Trophoblast cell (in vitro differentiated cells and primary cell): ENCODE data around the gene GFM2.

Experiments used
- DNase-seq, 2 donors: peaks; one replicate each; pipeline ENCODE4 v3.0.0-alpha.2; 2016
- H2AFZ ChIP-seq: 2 replicates; pipeline ENCODE4 v1.6.1; 2013; ENCODE audit warnings: low read length, moderate library complexity, mild to moderate bottlenecking; ENCODE audit not compliant: insufficient read depth, poor library complexity
- H2AK5ac ChIP-seq: 2 replicates; pipeline ENCODE4 v1.6.1; 2013; ENCODE audit warnings: mild to moderate bottlenecking, low read length
- H2BK120ac ChIP-seq: 2 replicates; pipeline ENCODE4 v1.6.1; 2013; ENCODE audit warnings: low read length, mild to moderate bottlenecking, moderate library complexity; ENCODE audit not compliant: insufficient read depth, poor library complexity
- H2BK12ac ChIP-seq: 2 replicates; pipeline ENCODE4 v1.6.1; 2013; ENCODE audit warnings: mild to moderate bottlenecking, low read length, moderate library complexity
- H2BK5ac ChIP-seq: 2 replicates; pipeline ENCODE4 v1.6.1; 2013; ENCODE audit warnings: low read length, low read depth, moderate library complexity, mild to moderate bottlenecking; ENCODE audit not compliant: poor library complexity
- H3K14ac ChIP-seq: 2 replicates; pipeline ENCODE4 v1.6.1; 2013; ENCODE audit warnings: mild to moderate bottlenecking, low read length
- H3K18ac ChIP-seq: 2 replicates; pipeline ENCODE4 v1.6.1; 2013; ENCODE audit warnings: mild to moderate bottlenecking, low read length
- H3K23ac ChIP-seq: 2 replicates; pipeline ENCODE4 v1.6.1; 2013; ENCODE audit warnings: low read length
- H3K27ac ChIP-seq: 2 replicates; pipeline ENCODE4 v1.5.1; 2013; ENCODE audit warnings: low read depth, mild to moderate bottlenecking, inconsistent platforms, low read length, moderate library complexity
- H3K27me3 ChIP-seq: 2 replicates; pipeline ENCODE4 v1.6.1; 2013; ENCODE audit warnings: inconsistent platforms, mild to moderate bottlenecking, low read length, moderate library complexity; ENCODE audit not compliant: insufficient read depth
- H3K36me3 ChIP-seq, 2 experiments: 1 replicate in 1 of 2; 2 replicates in 1 of 2; pipeline ENCODE4 v1.6.1; 2013; ENCODE audit warnings: low read length in 2 of 2, mild to moderate bottlenecking in 2 of 2, moderate library complexity in 1 of 2; ENCODE audit not compliant: insufficient read depth in 2 of 2, control insufficient read depth in 1 of 2
- H3K4ac ChIP-seq: 2 replicates; pipeline ENCODE4 v1.6.1; 2013; ENCODE audit warnings: low read depth, mild to moderate bottlenecking, low read length, moderate library complexity
- H3K4me1 ChIP-seq, 2 experiments: 1 replicate in 1 of 2; 2 replicates in 1 of 2; pipeline ENCODE4 v1.6.1; 2013; ENCODE audit warnings: low read length in 2 of 2, mild to moderate bottlenecking in 2 of 2, moderate library complexity in 1 of 2; ENCODE audit not compliant: insufficient read depth in 2 of 2, control insufficient read depth in 1 of 2
- H3K4me2 ChIP-seq: 2 replicates; pipeline ENCODE4 v1.6.1; 2013; ENCODE audit warnings: inconsistent platforms, mild to moderate bottlenecking, low read length, moderate library complexity
- H3K4me3 ChIP-seq: 2 replicates; pipeline ENCODE4 v1.5.1; 2013; ENCODE audit warnings: mild to moderate bottlenecking, low read depth, low read length, inconsistent platforms
- H3K79me1 ChIP-seq: one replicate; pipeline ENCODE4 v1.6.1; 2013; ENCODE audit warnings: low read length
- H3K79me2 ChIP-seq: 2 replicates; pipeline ENCODE4 v1.6.1; 2013; ENCODE audit warnings: low read length, mild to moderate bottlenecking; ENCODE audit not compliant: control insufficient read depth, insufficient read depth, poor library complexity
- H3K9ac ChIP-seq: 2 replicates; pipeline ENCODE4 v1.6.1; 2013; ENCODE audit warnings: mild to moderate bottlenecking, low read length
- H3K9me3 ChIP-seq: 2 replicates; pipeline ENCODE4 v1.6.1; 2013; ENCODE audit warnings: low read depth, mild to moderate bottlenecking, control low read depth, inconsistent platforms, low read length; ENCODE audit not compliant: insufficient read depth
- H4K12ac ChIP-seq: 2 replicates; pipeline ENCODE4 v1.6.1; 2013; ENCODE audit warnings: low read depth, mild to moderate bottlenecking, low read length, moderate library complexity
- H4K8ac ChIP-seq: 2 replicates; pipeline ENCODE4 v1.6.1; 2013; ENCODE audit warnings: low read depth, mild to moderate bottlenecking, low read length, moderate library complexity
- H4K91ac ChIP-seq: one replicate; pipeline ENCODE4 v1.6.1; 2013; ENCODE audit warnings: low read depth, mild to moderate bottlenecking, low read length, moderate library complexity
- WGBS: extraction: QIAGEN DNeasy Blood & Tissue Kit; methylation state at CpG from one replicate; pipeline ENCODE4 v1.1.7; 2013; ENCODE audit warnings: missing lambda C conversion rate; ENCODE audit not compliant: insufficient read length, insufficient coverage; ENCODE audit errors: extremely low coverage; 5-methylcytosine and 5-hydroxymethylcytosine counted together

GFM2 gene

GRCh38 chr5:74765929-74766328 lies 988 bp downstream of the GFM2 start:
- H3K9ac ChIP-seq: no peak overlapping the region
- peak overlapping the region; percentile 93 for H3K4ac ChIP-seq
- peak overlapping the region; percentile 60 for H4K8ac ChIP-seq
- H2BK12ac ChIP-seq: no peak overlapping the region
- H3K79me2 ChIP-seq: peaks cover 12% of the 10 kb centered on the region
- H3K14ac ChIP-seq: no peak overlapping the region
- H3K79me1 ChIP-seq: peaks cover 6% of the 10 kb centered on the region
- peak overlapping the region; percentile 21 for H4K91ac ChIP-seq
- no peak for DNase-seq
- no peak overlapping the region for H3K27ac ChIP-seq
- no peak overlapping the region for H3K23ac ChIP-seq
- no peaks in the 10 kb centered on the region for H3K27me3 ChIP-seq
- no peaks in the 10 kb centered on the region for H3K9me3 ChIP-seq
- H3K18ac ChIP-seq: peak overlapping the region; percentile 59
- H2AK5ac ChIP-seq: peak overlapping the region; percentile 93
- peak overlapping the region; percentile 54 for H2AFZ ChIP-seq
- peaks cover 5 to 8% of the 10 kb centered on the region in 2 experiments for H3K4me1 ChIP-seq
- peak overlapping the region; percentile 44 for H4K12ac ChIP-seq
- H3K36me3 ChIP-seq: peaks cover 4 to 8% of the 10 kb centered on the region in 2 experiments
- H2BK120ac ChIP-seq: no peak overlapping the region
- no peak overlapping the region for H2BK5ac ChIP-seq
- peak overlapping the region; percentile 67 for H3K4me2 ChIP-seq
- no CpG with 5 or more reads among the region's 27 CpGs for WGBS
- no peak overlapping the region for H3K4me3 ChIP-seq

- WGBS: no CpG with 5 or more reads among the region's 9 CpGs
- no peak overlapping the region for H3K23ac ChIP-seq
These were observed 1.7 kb downstream of the GFM2 start for GRCh38 chr5:74765201-74765600.

GRCh38 chr5:74763504-74763903 lies 3.4 kb downstream of the GFM2 start:
- H3K18ac ChIP-seq: no peak overlapping the region
- peaks cover 2% of the 10 kb centered on the region in 2 experiments for H3K36me3 ChIP-seq
- no peak overlapping the region for H4K8ac ChIP-seq
- H3K79me2 ChIP-seq: peaks cover 12% of the 10 kb centered on the region
- H4K12ac ChIP-seq: no peak overlapping the region
- DNase-seq: peak in 1 of 2 donors; percentile 13
- H3K27ac ChIP-seq: no peak overlapping the region
- no peak overlapping the region for H3K9ac ChIP-seq
- H2AFZ ChIP-seq: no peak overlapping the region
- peaks cover 5 to 8% of the 10 kb centered on the region in 2 experiments for H3K4me1 ChIP-seq
- H3K23ac ChIP-seq: no peak overlapping the region
- H3K27me3 ChIP-seq: no peaks in the 10 kb centered on the region
- no peak overlapping the region for H2BK12ac ChIP-seq
- no peak overlapping the region for H2BK120ac ChIP-seq
- H2AK5ac ChIP-seq: no peak overlapping the region
- no peak overlapping the region for H4K91ac ChIP-seq
- H3K4me2 ChIP-seq: no peak overlapping the region
- H3K4me3 ChIP-seq: no peak overlapping the region
- H3K9me3 ChIP-seq: no peaks in the 10 kb centered on the region
- no peak overlapping the region for H2BK5ac ChIP-seq
- H3K14ac ChIP-seq: no peak overlapping the region
- H3K4ac ChIP-seq: no peak overlapping the region
- H3K79me1 ChIP-seq: peaks cover 6% of the 10 kb centered on the region

More at GRCh38 chr5:74765201-74765600, 1.7 kb downstream of the GFM2 start:
- Histone ChIP-seq H3K27ac (no peak overlapping the region), H2AK5ac (no peak overlapping the region), H3K79me1 (peaks cover 6% of the 10 kb centered on the region), H3K4me1 (peaks cover 5 to 8% of the 10 kb centered on the region in 2 experiments), H4K91ac (no peak overlapping the region), H3K4ac (peak overlapping the region; percentile 93), H3K36me3 (peaks cover 4 to 6% of the 10 kb centered on the region in 2 experiments), H2AFZ (no peak overlapping the region), H2BK5ac (no peak overlapping the region), H3K18ac (no peak overlapping the region), H3K79me2 (peaks cover 12% of the 10 kb centered on the region), H3K27me3 (no peaks in the 10 kb centered on the region), H3K4me3 (no peak overlapping the region), H3K9ac (no peak overlapping the region), H4K12ac (no peak overlapping the region), H2BK120ac (no peak overlapping the region), H2BK12ac (no peak overlapping the region), H3K4me2 (no peak overlapping the region), H3K14ac (no peak overlapping the region), H4K8ac (no peak overlapping the region), H3K9me3 (no peaks in the 10 kb centered on the region)
- peak; percentile 52 to 95 for DNase-seq

GRCh38 chr5:74762599-74762998 lies 4.3 kb downstream of the GFM2 start:
- peaks cover 10% of the 10 kb centered on the region for H3K79me2 ChIP-seq
- no peak overlapping the region for H4K12ac ChIP-seq
- no peaks in the 10 kb centered on the region for H3K27me3 ChIP-seq
- H3K14ac ChIP-seq: no peak overlapping the region
- H4K8ac ChIP-seq: no peak overlapping the region
- no peak overlapping the region for H2BK12ac ChIP-seq
- H3K23ac ChIP-seq: no peak overlapping the region
- H3K9ac ChIP-seq: no peak overlapping the region
- no peak overlapping the region for H4K91ac ChIP-seq
- no peak overlapping the region for H2AK5ac ChIP-seq
- H3K79me1 ChIP-seq: peaks cover 6% of the 10 kb centered on the region
- H3K27ac ChIP-seq: no peak overlapping the region
- H3K4ac ChIP-seq: no peak overlapping the region
- H2AFZ ChIP-seq: no peak overlapping the region
- WGBS: no CpG with 5 or more reads among the region's 2 CpGs
- no peak overlapping the region for H2BK5ac ChIP-seq
- no peaks in the 10 kb centered on the region for H3K9me3 ChIP-seq
- no peak overlapping the region for H2BK120ac ChIP-seq
- H3K4me3 ChIP-seq: no peak overlapping the region
- DNase-seq: peak; percentile 83 to 94
- H3K4me2 ChIP-seq: no peak overlapping the region
- no peak overlapping the region for H3K18ac ChIP-seq
- H3K4me1 ChIP-seq: peaks cover 5% of the 10 kb centered on the region in 2 experiments
- peaks cover 2 to 5% of the 10 kb centered on the region in 2 experiments for H3K36me3 ChIP-seq
